Measurements from ENCODE around the gene LYL1. TPM values are rescaled to one million over a fixed set of nuclear protein-coding genes. Genes with fewer than 3 reads are reported as not detected.
A peak's percentile ranks its signal among the peaks of the same experiment; 100 is the strongest.

Gene LYL1
- total and polyA plus RNA-seq, 5 donors: 8.0 to 11.9 (median 9.8) TPM

GRCh38 chr19:13079542-13079986, 23.1 kb downstream of the LYL1 start:
- Histone ChIP-seq H3K4me1 (ENCODE audit: control insufficient read depth, insufficient read depth, low read length) (peaks cover 23% of the 10 kb centered on the region), H3K4me3 (ENCODE audit: low read length) (no peak overlapping the region), H3K27me3 (ENCODE audit: control insufficient read depth, insufficient read depth) (no peaks in the 10 kb centered on the region), H3K9me3 (ENCODE audit: control insufficient read depth, low read length) (no peaks in the 10 kb centered on the region), H3K27ac (ENCODE audit: low read length) (peak overlapping the region; percentile 65)
- intact Hi-C loops (cut with DNase I): no loop called here
- DNase-seq (peak; percentile 69 to 88 (median 86)), ATAC-seq (peak; percentile 36 to 76)
- WGBS: 38% methylated on average over 16 of the region's 16 CpGs

- peak; percentile 20 to 41 for ATAC-seq
- H3K4me1 ChIP-seq (ENCODE audit: control insufficient read depth, insufficient read depth, low read length): peaks cover 23% of the 10 kb centered on the region
These were observed 23.6 kb downstream of the LYL1 start for GRCh38 chr19:13078897-13079541.

GRCh38 chr19:13078381-13078780, 24.3 kb downstream of the LYL1 start:
- DNase-seq (no peak), ATAC-seq (no peak)
- peaks cover 23% of the 10 kb centered on the region for H3K4me1 ChIP-seq (ENCODE audit: control insufficient read depth, insufficient read depth, low read length)
- H3K27me3 ChIP-seq (ENCODE audit: control insufficient read depth, insufficient read depth): no peaks in the 10 kb centered on the region
- H3K9me3 ChIP-seq (ENCODE audit: control insufficient read depth, low read length): no peaks in the 10 kb centered on the region
- intact Hi-C loops (cut with DNase I): no loop called here
- H3K27ac ChIP-seq (ENCODE audit: low read length): peak overlapping the region; percentile 7
- no peak overlapping the region for H3K4me3 ChIP-seq (ENCODE audit: low read length)
- WGBS: 80% methylated on average over 10 of the region's 10 CpGs

More at GRCh38 chr19:13078897-13079541, 23.6 kb downstream of the LYL1 start:
- intact Hi-C loops (cut with DNase I): no loop called here
- peak; percentile 49 to 78 (median 73) for DNase-seq
- H3K9me3 ChIP-seq (ENCODE audit: control insufficient read depth, low read length): no peaks in the 10 kb centered on the region
- H3K27ac ChIP-seq (ENCODE audit: low read length): peak overlapping the region; percentile 65
- WGBS: 45% methylated on average over 12 of the region's 12 CpGs
- no peaks in the 10 kb centered on the region for H3K27me3 ChIP-seq (ENCODE audit: control insufficient read depth, insufficient read depth)
- H3K4me3 ChIP-seq (ENCODE audit: low read length): no peak overlapping the region

- no peaks in the 10 kb centered on the region for H3K9me3 ChIP-seq (ENCODE audit: control insufficient read depth, low read length)
- no peak overlapping the region for H3K27ac ChIP-seq (ENCODE audit: low read length)
- intact Hi-C loops (cut with DNase I): no loop called here
- ATAC-seq (no peak), DNase-seq (peak in 1 of 3 donors; percentile 73)
- WGBS: 59% methylated on average over 11 of the region's 11 CpGs
- no peaks in the 10 kb centered on the region for H3K27me3 ChIP-seq (ENCODE audit: control insufficient read depth, insufficient read depth)
- H3K4me3 ChIP-seq (ENCODE audit: low read length): no peak overlapping the region
- peaks cover 21% of the 10 kb centered on the region for H3K4me1 ChIP-seq (ENCODE audit: control insufficient read depth, insufficient read depth, low read length)
These were observed 25.4 kb downstream of the LYL1 start for GRCh38 chr19:13077240-13077639.

- no peaks in the 10 kb centered on the region for H3K27me3 ChIP-seq (ENCODE audit: control insufficient read depth, insufficient read depth)
- intact Hi-C loops (cut with DNase I): no loop called here
- DNase-seq (peak in 1 of 3 donors; percentile 79), ATAC-seq (peak in 1 of 2 donors; percentile 14)
- 51% methylated on average over 6 of the region's 6 CpGs for WGBS
- H3K27ac ChIP-seq (ENCODE audit: low read length): no peak overlapping the region
- H3K4me3 ChIP-seq (ENCODE audit: low read length): no peak overlapping the region
- peaks cover 21% of the 10 kb centered on the region for H3K4me1 ChIP-seq (ENCODE audit: control insufficient read depth, insufficient read depth, low read length)
- H3K9me3 ChIP-seq (ENCODE audit: control insufficient read depth, low read length): no peaks in the 10 kb centered on the region
These were observed 25.9 kb downstream of the LYL1 start for GRCh38 chr19:13076787-13077186.

GRCh38 chr19:13076320-13076719, 26.3 kb downstream of the LYL1 start:
- Histone ChIP-seq H3K4me3 (ENCODE audit: low read length) (no peak overlapping the region), H3K9me3 (ENCODE audit: control insufficient read depth, low read length) (no peaks in the 10 kb centered on the region), H3K4me1 (ENCODE audit: control insufficient read depth, insufficient read depth, low read length) (peaks cover 21% of the 10 kb centered on the region), H3K27ac (ENCODE audit: low read length) (no peak overlapping the region), H3K27me3 (ENCODE audit: control insufficient read depth, insufficient read depth) (no peaks in the 10 kb centered on the region)
- ATAC-seq: no peak
- intact Hi-C loops (cut with DNase I): no loop called here
- peak in 2 of 3 donors; percentile 65 to 75 for DNase-seq
- WGBS: 57% methylated on average over 8 of the region's 8 CpGs

GRCh38 chr19:13074378-13074777, 28.3 kb downstream of the LYL1 start:
- H3K9me3 ChIP-seq (ENCODE audit: control insufficient read depth, low read length): no peaks in the 10 kb centered on the region
- no peaks in the 10 kb centered on the region for H3K27me3 ChIP-seq (ENCODE audit: control insufficient read depth, insufficient read depth)
- no peak overlapping the region for H3K4me3 ChIP-seq (ENCODE audit: low read length)
- ATAC-seq: no peak
- intact Hi-C loops (cut with DNase I): no loop called here
- WGBS: 74% methylated on average over 4 of the region's 4 CpGs
- no peak overlapping the region for H3K27ac ChIP-seq (ENCODE audit: low read length)
- peaks cover 28% of the 10 kb centered on the region for H3K4me1 ChIP-seq (ENCODE audit: control insufficient read depth, insufficient read depth, low read length)
- peak in 2 of 3 donors; percentile 62 to 69 for DNase-seq

- Histone ChIP-seq H3K4me1 (ENCODE audit: control insufficient read depth, insufficient read depth, low read length) (peaks cover 32% of the 10 kb centered on the region), H3K27ac (ENCODE audit: low read length) (no peak overlapping the region), H3K9me3 (ENCODE audit: control insufficient read depth, low read length) (no peaks in the 10 kb centered on the region), H3K4me3 (ENCODE audit: low read length) (no peak overlapping the region), H3K27me3 (ENCODE audit: control insufficient read depth, insufficient read depth) (no peaks in the 10 kb centered on the region)
- DNase-seq (no peak), ATAC-seq (no peak)
- intact Hi-C loops (cut with DNase I): no loop called here
- WGBS: 79% methylated on average over 5 of the region's 5 CpGs
These were observed 29.4 kb downstream of the LYL1 start for GRCh38 chr19:13073263-13073662.

- Histone ChIP-seq H3K9me3 (ENCODE audit: control insufficient read depth, low read length) (no peaks in the 10 kb centered on the region), H3K4me1 (ENCODE audit: control insufficient read depth, insufficient read depth, low read length) (peaks cover 32% of the 10 kb centered on the region), H3K27me3 (ENCODE audit: control insufficient read depth, insufficient read depth) (no peaks in the 10 kb centered on the region), H3K27ac (ENCODE audit: low read length) (no peak overlapping the region), H3K4me3 (ENCODE audit: low read length) (no peak overlapping the region)
- ATAC-seq (no peak), DNase-seq (no peak)
- WGBS: 79% methylated on average over 9 of the region's 9 CpGs
- intact Hi-C loops (cut with DNase I): no loop called here
These were observed 30.3 kb downstream of the LYL1 start for GRCh38 chr19:13072188-13072908.

- no peak for ATAC-seq
- H3K4me1 ChIP-seq (ENCODE audit: control insufficient read depth, insufficient read depth, low read length): peaks cover 34% of the 10 kb centered on the region
- H3K4me3 ChIP-seq (ENCODE audit: low read length): no peak overlapping the region
These were observed 31.0 kb downstream of the LYL1 start for GRCh38 chr19:13071444-13072187.

More at GRCh38 chr19:13071444-13072187, 31.0 kb downstream of the LYL1 start:
- Histone ChIP-seq H3K9me3 (ENCODE audit: control insufficient read depth, low read length) (no peaks in the 10 kb centered on the region), H3K27ac (ENCODE audit: low read length) (no peak overlapping the region), H3K27me3 (ENCODE audit: control insufficient read depth, insufficient read depth) (no peaks in the 10 kb centered on the region)
- intact Hi-C loops (cut with DNase I): no loop called here
- no peak for DNase-seq
- 72% methylated on average over 9 of the region's 9 CpGs for WGBS
